Measurements from ENCODE around the gene EML1. TPM values are rescaled to one million over a fixed set of nuclear protein-coding genes. Genes with fewer than 3 reads are reported as not detected.

Gene EML1
- total RNA-seq, 1 experiment from 2014 or later, result 12.0 TPM

- Histone ChIP-seq H3K4me2 (ENCODE audit: low read length) (no peak overlapping the region), H3K9me3 (ENCODE audit: low read length) (no peaks in the 10 kb centered on the region), H3K27me3 (ENCODE audit: low read length) (no peaks in the 10 kb centered on the region), H3K79me2 (ENCODE audit: low read length) (no peaks in the 10 kb centered on the region), H3K4me3 (ENCODE audit: low read length) (no peak overlapping the region), H4K20me1 (ENCODE audit: low read length) (no peaks in the 10 kb centered on the region), H3K9ac (ENCODE audit: low read length) (no peak overlapping the region), H2AFZ (ENCODE audit: low read length) (no peak overlapping the region), H3K27ac (ENCODE audit: low read length) (peak overlapping the region; percentile 10; the same call in 1 of the 2 replicates), H3K36me3 (ENCODE audit: low read depth, low read length) (no peaks in the 10 kb centered on the region), H3K4me1 (ENCODE audit: insufficient read depth, low read length) (peaks cover 64% of the 10 kb centered on the region), H3F3A (ENCODE audit: low read length, unreplicated experiment) (no peaks in the 10 kb centered on the region), H3K9me2 (replicated peaks; ENCODE audit: low read length) (no peaks in the 10 kb centered on the region)
- DNase-seq (no peak), ATAC-seq (no peak)
- intact Hi-C loops (cut with micrococcal nuclease), result no loop called here
- BruUV-seq (replicated peaks), result no TSS peak
- TF ChIP-seq EZH2 (IDR thresholded peaks at IDR 0.05; ENCODE audit: low read length, unreplicated experiment) (no peak), CTCF (conservative IDR thresholded peaks at IDR 0.05; ENCODE audit: low read depth, low read length) (0 out of 2 replicates have a peak, but pooled peaks have one; percentile 16)
- ChIA-PET CTCF (no interaction called here), POLR2A (ENCODE audit: unreplicated experiment) (no interaction called here)
These were observed 39.7 kb upstream of the EML1 start for GRCh38 chr14:99753225-99754140.

GRCh38 chr14:99754141-99755067 lies 38.8 kb upstream of the EML1 start:
- CTCF ChIA-PET, result no interaction called here
- no peak overlapping the region for H3K4me3 ChIP-seq (ENCODE audit: low read length)
- ATAC-seq (no peak), DNase-seq (peak; percentile 38)
- peaks cover 71% of the 10 kb centered on the region for H3K4me1 ChIP-seq (ENCODE audit: insufficient read depth, low read length)
- H3K9me3 ChIP-seq (ENCODE audit: low read length), result no peaks in the 10 kb centered on the region
- no peaks in the 10 kb centered on the region for H3K79me2 ChIP-seq (ENCODE audit: low read length)
- no peaks in the 10 kb centered on the region for H3F3A ChIP-seq (ENCODE audit: low read length, unreplicated experiment)
- H3K27me3 ChIP-seq (ENCODE audit: low read length), result no peaks in the 10 kb centered on the region
- TF ChIP-seq EZH2 (IDR thresholded peaks at IDR 0.05; ENCODE audit: low read length, unreplicated experiment) (no peak), CTCF (conservative IDR thresholded peaks at IDR 0.05; ENCODE audit: low read depth, low read length) (no peak), EZH2phosphoT487 (IDR thresholded peaks at IDR 0.05; ENCODE audit: borderline replicate concordance, low read length) (no peak)
- H4K20me1 ChIP-seq (ENCODE audit: low read length), result no peaks in the 10 kb centered on the region
- H3K9ac ChIP-seq (ENCODE audit: low read length), result no peak overlapping the region
- H3K27ac ChIP-seq (ENCODE audit: low read length), result no peak overlapping the region
- H2AFZ ChIP-seq (ENCODE audit: low read length), result no peak overlapping the region
- POLR2A ChIA-PET (ENCODE audit: unreplicated experiment), result interaction anchor here (0.9 kb wide), 1 partner anchor 71 kb away, joined by 16 read pairs; the partner anchor contains the start of gene CYP46A1
- intact Hi-C loops (cut with micrococcal nuclease), result no loop called here
- no TSS peak for BruUV-seq (replicated peaks)
- no peaks in the 10 kb centered on the region for H3K9me2 ChIP-seq (replicated peaks; ENCODE audit: low read length)
- H3K4me2 ChIP-seq (ENCODE audit: low read length), result 0 out of 2 replicates have a peak overlapping the region, but pooled peaks have one; percentile 14
- H3K36me3 ChIP-seq (ENCODE audit: low read depth, low read length), result no peaks in the 10 kb centered on the region

Measured in PC-3 (cell line).